ENCODE results near the gene EIF2AK3. TPM values are rescaled to one million over a fixed set of nuclear protein-coding genes. Genes with fewer than 3 reads are reported as not detected.
"Not testable (repeated sequence)": the region's sequence is repeated elsewhere in the genome, so short reads cannot be mapped to it uniquely, and the experiment has no call there.

Gene EIF2AK3
- 12.1 and 14.3 TPM in 2 replicates for total RNA-seq (2014; rRNA removed; shearing (Covaris generic))
- 6.3 and 15.1 TPM in 2 replicates for polyA plus RNA-seq (2014; cell fraction: nucleus; rRNA removed)

- DNase-seq (ENCODE audit: extremely low read depth, low read depth) = peak; percentile 100
Observed at GRCh38 chr2:88627055-88627855, at the start of gene EIF2AK3. EIF2AK3 (minus strand) TSS chr2:88627464; CDS start chr2:88627274, 190 bp downstream.

GRCh38 chr2:88673363-88673762 is 46.1 kb upstream of the EIF2AK3 start:
- DNase-seq (ENCODE audit: extremely low read depth, low read depth) = no peak

GRCh38 chr2:88671786-88672427 is 44.6 kb upstream of the EIF2AK3 start:
- peak; percentile 37 for DNase-seq (ENCODE audit: extremely low read depth, low read depth)

GRCh38 chr2:88669482-88670214 is 42.4 kb upstream of the EIF2AK3 start:
- DNase-seq (ENCODE audit: extremely low read depth, low read depth) = peak; percentile 46

GRCh38 chr2:88668862-88669261 is 41.6 kb upstream of the EIF2AK3 start:
- DNase-seq (ENCODE audit: extremely low read depth, low read depth) = no peak

- no peak for DNase-seq (ENCODE audit: extremely low read depth, low read depth)
Observed at GRCh38 chr2:88667219-88667618, 40.0 kb upstream of the EIF2AK3 start.

- no peak for DNase-seq (ENCODE audit: extremely low read depth, low read depth)
Observed at GRCh38 chr2:88666576-88666975, 39.3 kb upstream of the EIF2AK3 start.

- DNase-seq (ENCODE audit: extremely low read depth, low read depth) = no peak
Observed at GRCh38 chr2:88660622-88661021, 33.4 kb upstream of the EIF2AK3 start.

GRCh38 chr2:88659538-88659915 is 32.3 kb upstream of the EIF2AK3 start:
- DNase-seq (ENCODE audit: extremely low read depth, low read depth) = peak; percentile 65

- no peak for DNase-seq (ENCODE audit: extremely low read depth, low read depth)
Observed at GRCh38 chr2:88658881-88659537, 31.7 kb upstream of the EIF2AK3 start.

GRCh38 chr2:88658326-88658725 is 31.1 kb upstream of the EIF2AK3 start:
- DNase-seq (ENCODE audit: extremely low read depth, low read depth) = no peak

GRCh38 chr2:88657131-88657530 is 29.9 kb upstream of the EIF2AK3 start:
- no peak for DNase-seq (ENCODE audit: extremely low read depth, low read depth)

GRCh38 chr2:88656690-88657089 is 29.4 kb upstream of the EIF2AK3 start:
- DNase-seq (ENCODE audit: extremely low read depth, low read depth) = no peak

GRCh38 chr2:88654714-88655113 is 27.4 kb upstream of the EIF2AK3 start:
- DNase-seq (ENCODE audit: extremely low read depth, low read depth) = no peak

GRCh38 chr2:88651646-88652045 is 24.4 kb upstream of the EIF2AK3 start:
- no peak for DNase-seq (ENCODE audit: extremely low read depth, low read depth)

GRCh38 chr2:88645291-88645882 is 18.1 kb upstream of the EIF2AK3 start:
- DNase-seq (ENCODE audit: extremely low read depth, low read depth) = not testable (repeated sequence)

GRCh38 chr2:88642278-88642677 is 15.0 kb upstream of the EIF2AK3 start:
- no peak for DNase-seq (ENCODE audit: extremely low read depth, low read depth)

GRCh38 chr2:88641330-88641729 is 14.1 kb upstream of the EIF2AK3 start:
- no peak for DNase-seq (ENCODE audit: extremely low read depth, low read depth)

GRCh38 chr2:88639865-88640264 is 12.6 kb upstream of the EIF2AK3 start:
- no peak for DNase-seq (ENCODE audit: extremely low read depth, low read depth)

- DNase-seq (ENCODE audit: extremely low read depth, low read depth) = no peak
Observed at GRCh38 chr2:88638743-88639142, 11.5 kb upstream of the EIF2AK3 start.

All from NCI-H460 (cell line).